Fibroblast of lung (primary cell): ENCODE data around the gene NR2C2. TPM values are rescaled to one million over a fixed set of nuclear protein-coding genes. Genes with fewer than 3 reads are reported as not detected.

ENCODE experiments used
- DNase-seq, 2 donors: peaks; one replicate each; pipeline versions ENCODE4 v3.0.0 to v3.0.0-alpha.2; 2010; ENCODE audit warnings: low read depth in 2 of 2
- H2AFZ ChIP-seq: 2 replicates; pipeline ENCODE4 v1.5.1; 2012; ENCODE audit warnings: low read length, control low read depth, inconsistent platforms
- H3K27ac ChIP-seq: 2 replicates; pipeline ENCODE4 v1.5.1; 2011; ENCODE audit warnings: low read length, control low read depth; ENCODE audit not compliant: insufficient read depth
- H3K27me3 ChIP-seq: 2 replicates; pipeline ENCODE4 v1.5.1; 2011; ENCODE audit warnings: mild to moderate bottlenecking, low read length; ENCODE audit not compliant: control insufficient read depth, insufficient read depth
- H3K36me3 ChIP-seq: 2 replicates; pipeline ENCODE4 v1.5.1; 2011; ENCODE audit warnings: low read length; ENCODE audit not compliant: control insufficient read depth, insufficient read depth
- H3K4me1 ChIP-seq: 2 replicates; pipeline ENCODE4 v1.5.1; 2011; ENCODE audit warnings: low read length; ENCODE audit not compliant: control insufficient read depth, insufficient read depth; ENCODE audit errors: extremely low read depth
- H3K4me2 ChIP-seq: 2 replicates; pipeline ENCODE4 v1.5.1; 2011; ENCODE audit warnings: low read length, control low read depth; ENCODE audit not compliant: insufficient read depth; ENCODE audit errors: extremely low read depth
- H3K4me3 ChIP-seq, 4 experiments: fragments of 200-600 bp in 1 of 4; sonication (generic) in 1 of 4; replicated peaks in 1 of 4; 2 replicates each; pipeline ENCODE4 v1.5.1; 2011 to 2016; ENCODE audit warnings: low read length in 4 of 4, low read depth in 3 of 4, mild to moderate bottlenecking in 3 of 4, control low read depth in 2 of 4, inconsistent platforms in 1 of 4, mixed read lengths in 1 of 4; ENCODE audit not compliant: insufficient read depth in 1 of 4; ENCODE audit errors: control extremely low read depth in 1 of 4
- H3K79me2 ChIP-seq: 2 replicates; pipeline ENCODE4 v1.5.1; 2012; ENCODE audit warnings: mild to moderate bottlenecking, low read length, inconsistent platforms; ENCODE audit not compliant: control insufficient read depth, insufficient read depth
- H3K9ac ChIP-seq: 2 replicates; pipeline ENCODE4 v1.5.1; 2011; ENCODE audit warnings: mild to moderate bottlenecking, low read length, control low read depth; ENCODE audit not compliant: insufficient read depth
- H3K9me3 ChIP-seq: 2 replicates; pipeline ENCODE4 v1.5.1; 2012; ENCODE audit warnings: low read depth, low read length; ENCODE audit not compliant: control insufficient read depth, insufficient read depth
- H4K20me1 ChIP-seq: 2 replicates; pipeline ENCODE4 v1.5.1; 2011; ENCODE audit warnings: low read length; ENCODE audit not compliant: control insufficient read depth, insufficient read depth; ENCODE audit errors: extremely low read depth
- EZH2 ChIP-seq: IDR thresholded peaks from 2 replicates; pipeline ENCODE4 v1.5.1; 2012; ENCODE audit warnings: low read length, control low read depth, mild to moderate bottlenecking; ENCODE audit errors: missing control alignments
- polyA plus RNA-seq, 2 donors: library from polyadenylated mRNA; depleted of rRNA in 1 of 2; stranded (reverse) in 1 of 2; unstranded in 1 of 2; fragments of >200 nt; gene quantifications; 2 replicates each; pipeline ENCODE4 v1.2.1, GENCODE V29; 2011 to 2012; ENCODE audit warnings: missing spikeins in 1 of 2
- total RNA-seq: library from RNA; depleted of rRNA; stranded (reverse); fragments of >200 nt; gene quantifications from 2 replicates; pipeline ENCODE4 v1.2.1, GENCODE V29; 2014
- TF ChIP-seq, protein P1 (sequence below), 2 donors: IDR thresholded peaks in 1 of 2; conservative IDR thresholded peaks in 1 of 2; 1 replicate in 1 of 2; 2 replicates in 1 of 2; pipeline ENCODE4 v1.5.1; 2011 to 2012; ENCODE audit warnings: low read length in 2 of 2, control low read depth in 1 of 2, inconsistent platforms in 1 of 2, low read depth in 1 of 2, mild to moderate bottlenecking in 1 of 2

NR2C2 gene
- total and polyA plus RNA-seq, 2 donors (not counting 1 experiment from before 2014, with no cell fraction given): 15.0 to 27.9 TPM

- DNase-seq: no peak
- Histone ChIP-seq H3K9ac (no peak overlapping the region), H3K9me3 (no peaks in the 10 kb centered on the region), H3K27ac (no peak overlapping the region), H3K36me3 (no peaks in the 10 kb centered on the region), H3K4me2 (no peak overlapping the region), H3K4me3 (no peak overlapping the region), H3K4me1 (no peaks in the 10 kb centered on the region), H3K79me2 (no peaks in the 10 kb centered on the region), H3K27me3 (no peaks in the 10 kb centered on the region), H2AFZ (no peak overlapping the region), H4K20me1 (no peaks in the 10 kb centered on the region)
- TF ChIP-seq, protein P1, sequence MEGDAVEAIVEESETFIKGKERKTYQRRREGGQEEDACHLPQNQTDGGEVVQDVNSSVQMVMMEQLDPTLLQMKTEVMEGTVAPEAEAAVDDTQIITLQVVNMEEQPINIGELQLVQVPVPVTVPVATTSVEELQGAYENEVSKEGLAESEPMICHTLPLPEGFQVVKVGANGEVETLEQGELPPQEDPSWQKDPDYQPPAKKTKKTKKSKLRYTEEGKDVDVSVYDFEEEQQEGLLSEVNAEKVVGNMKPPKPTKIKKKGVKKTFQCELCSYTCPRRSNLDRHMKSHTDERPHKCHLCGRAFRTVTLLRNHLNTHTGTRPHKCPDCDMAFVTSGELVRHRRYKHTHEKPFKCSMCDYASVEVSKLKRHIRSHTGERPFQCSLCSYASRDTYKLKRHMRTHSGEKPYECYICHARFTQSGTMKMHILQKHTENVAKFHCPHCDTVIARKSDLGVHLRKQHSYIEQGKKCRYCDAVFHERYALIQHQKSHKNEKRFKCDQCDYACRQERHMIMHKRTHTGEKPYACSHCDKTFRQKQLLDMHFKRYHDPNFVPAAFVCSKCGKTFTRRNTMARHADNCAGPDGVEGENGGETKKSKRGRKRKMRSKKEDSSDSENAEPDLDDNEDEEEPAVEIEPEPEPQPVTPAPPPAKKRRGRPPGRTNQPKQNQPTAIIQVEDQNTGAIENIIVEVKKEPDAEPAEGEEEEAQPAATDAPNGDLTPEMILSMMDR (conservative IDR thresholded peaks at IDR 0.05 in 1 of 2, IDR thresholded peaks at IDR 0.05 in 1 of 2; ENCODE audit: low read depth in 1 of 2, low read length in 2 of 2): no peak
- TF ChIP-seq EZH2: no peak
Measured at GRCh38 chr3:14929310-14930074, 17.9 kb upstream of the NR2C2 start.

- Histone ChIP-seq H3K9ac (no peak overlapping the region), H3K36me3 (no peaks in the 10 kb centered on the region), H3K79me2 (no peaks in the 10 kb centered on the region), H3K4me2 (no peak overlapping the region), H2AFZ (no peak overlapping the region), H3K4me3 (no peak overlapping the region), H3K27me3 (no peaks in the 10 kb centered on the region), H3K4me1 (no peaks in the 10 kb centered on the region), H3K9me3 (no peaks in the 10 kb centered on the region), H3K27ac (no peak overlapping the region), H4K20me1 (no peaks in the 10 kb centered on the region)
- DNase-seq: no peak
- TF ChIP-seq, protein P1 (conservative IDR thresholded peaks at IDR 0.05 in 1 of 2, IDR thresholded peaks at IDR 0.05 in 1 of 2; ENCODE audit: low read depth in 1 of 2, low read length in 2 of 2): no peak
- no peak for TF ChIP-seq EZH2
Measured at GRCh38 chr3:14933820-14934425, 13.5 kb upstream of the NR2C2 start.

- Histone ChIP-seq H3K4me2 (no peak overlapping the region), H3K4me1 (no peaks in the 10 kb centered on the region), H3K36me3 (no peaks in the 10 kb centered on the region), H3K9ac (no peak overlapping the region), H4K20me1 (no peaks in the 10 kb centered on the region), H3K27me3 (no peaks in the 10 kb centered on the region), H2AFZ (no peak overlapping the region), H3K4me3 (no peak overlapping the region), H3K79me2 (no peaks in the 10 kb centered on the region), H3K9me3 (no peaks in the 10 kb centered on the region), H3K27ac (no peak overlapping the region)
- no peak for DNase-seq
- no peak for TF ChIP-seq EZH2
- TF ChIP-seq, protein P1 (conservative IDR thresholded peaks at IDR 0.05 in 1 of 2, IDR thresholded peaks at IDR 0.05 in 1 of 2; ENCODE audit: low read depth in 1 of 2, low read length in 2 of 2): no peak
Measured at GRCh38 chr3:14935592-14936345, 11.6 kb upstream of the NR2C2 start.
